Activated T-cell treated with anti-CD3 and anti-CD28 coated beads for 24 hours (primary cell): ENCODE results near the gene CLPTM1L.
"Not testable (repeated sequence)": the region's sequence is repeated elsewhere in the genome, so short reads cannot be mapped to it uniquely, and the experiment has no call there.

Source experiments
- DNase-seq: peaks from one replicate; pipeline ENCODE4 v3.0.0-alpha.2; 2020; ENCODE audit warnings: low read depth

CLPTM1L gene

GRCh38 chr5:1326901-1327756 is 17.8 kb downstream of the CLPTM1L start:
- DNase-seq = not testable (repeated sequence)

DNA sequence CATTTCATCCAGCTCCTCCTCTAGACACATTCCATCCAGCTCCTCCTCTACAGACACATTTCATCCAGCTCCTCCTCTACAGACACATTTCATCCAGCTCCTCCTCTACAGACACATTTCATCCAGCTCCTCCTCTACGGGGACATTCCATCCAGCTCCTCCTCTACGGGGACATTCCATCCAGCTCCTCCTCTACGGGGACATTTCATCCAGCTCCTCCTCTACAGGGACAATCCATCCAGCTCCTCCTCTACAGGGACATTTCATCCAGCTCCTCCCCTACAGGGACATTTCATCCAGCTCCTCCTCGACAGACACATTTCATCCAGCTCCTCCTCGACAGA is 18.4 kb downstream of the CLPTM1L start:
- DNase-seq = not testable (repeated sequence)

GRCh38 chr5:1325870-1326531 is 18.9 kb downstream of the CLPTM1L start:
- DNase-seq = no peak

DNA sequence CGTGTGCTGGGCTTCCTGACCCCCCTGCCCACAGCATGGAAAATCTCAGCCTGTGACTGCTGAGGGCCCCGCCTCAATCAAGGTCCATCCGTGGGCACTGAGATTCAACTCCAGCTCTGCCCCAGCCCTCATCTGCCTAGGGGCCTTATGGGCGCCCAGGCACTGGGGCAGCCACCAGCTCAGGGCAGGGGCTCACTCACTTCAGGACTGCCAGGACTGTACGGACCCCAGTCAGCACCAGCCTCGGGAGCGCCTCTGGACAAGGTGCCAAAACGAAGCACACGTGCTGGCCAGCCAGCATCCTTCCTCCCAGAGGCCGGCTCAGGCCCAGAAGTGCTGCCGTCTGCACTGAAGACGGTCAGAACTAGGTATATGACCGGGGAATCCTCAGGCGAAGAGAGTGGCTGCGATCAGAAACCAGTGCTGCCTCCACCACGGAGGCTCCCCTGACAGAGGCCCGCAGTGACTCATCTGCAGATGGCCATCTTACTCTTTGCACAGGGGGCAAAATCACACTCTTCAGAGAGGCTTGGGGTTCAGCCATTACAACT is 19.6 kb downstream of the CLPTM1L start:
- no peak for DNase-seq

- DNase-seq = no peak
Observed at GRCh38 chr5:1324719-1325190, 20.1 kb downstream of the CLPTM1L start.

GRCh38 chr5:1324301-1324700 is 20.6 kb downstream of the CLPTM1L start:
- DNase-seq = no peak

DNA sequence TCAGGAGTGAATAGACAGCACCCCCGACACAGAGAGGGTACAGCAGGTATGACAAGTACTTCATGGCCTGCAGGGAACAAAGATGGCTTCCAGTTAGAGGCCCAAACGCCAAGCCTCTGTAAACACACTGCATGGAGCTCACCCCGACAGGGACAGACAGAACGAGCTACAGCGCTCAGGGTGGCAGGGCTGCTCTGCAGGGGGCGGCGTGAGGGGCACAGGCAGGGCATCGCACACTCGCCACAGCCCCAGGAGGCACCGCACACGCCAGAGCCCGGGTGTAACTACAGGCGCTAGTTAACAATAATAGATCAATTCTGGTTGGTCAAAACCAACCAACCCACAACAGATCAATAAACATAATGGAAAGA is 21.1 kb downstream of the CLPTM1L start:
- DNase-seq = no peak

DNA sequence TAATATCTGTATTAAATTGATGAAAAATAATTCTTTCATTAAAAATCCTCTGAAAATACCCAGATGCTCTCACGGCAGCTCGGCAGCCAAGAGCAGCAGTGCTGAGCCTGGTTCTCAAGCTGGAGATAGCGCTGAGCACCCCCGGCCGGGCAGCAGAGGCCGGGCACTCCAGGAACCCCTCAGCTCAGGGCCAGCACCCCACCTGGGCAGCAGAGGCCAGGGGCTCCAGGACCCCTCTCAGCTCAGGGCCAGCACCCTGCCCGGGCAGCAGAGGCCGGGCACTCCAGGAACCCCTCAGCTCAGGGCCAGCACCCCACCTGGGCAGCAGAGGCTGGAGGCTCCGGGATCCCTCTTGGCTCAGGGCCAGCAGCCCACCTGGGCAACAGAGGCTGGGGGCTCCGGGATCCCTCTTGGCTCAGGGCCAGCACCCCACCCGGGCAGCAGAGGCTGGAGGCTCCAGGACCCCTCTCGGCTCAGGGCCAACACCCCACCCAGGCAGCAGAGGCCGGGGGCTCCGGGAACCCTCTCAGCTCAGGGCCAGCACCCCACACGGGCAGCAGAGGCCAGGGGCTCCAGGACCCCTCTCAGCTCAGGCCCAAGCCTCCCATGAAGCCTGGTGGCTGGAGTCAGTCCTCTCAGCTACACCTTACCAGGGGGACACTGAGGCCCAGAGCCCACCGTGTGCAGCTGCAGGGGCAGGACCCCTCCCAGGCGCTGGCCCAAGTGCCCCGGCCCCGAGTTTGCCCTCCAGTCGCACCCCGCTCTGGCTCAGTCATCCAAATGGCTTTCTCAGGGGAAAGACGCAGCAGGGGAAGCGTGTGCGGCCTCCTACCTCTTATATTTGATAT is 21.7 kb downstream of the CLPTM1L start:
- no peak for DNase-seq

- no peak for DNase-seq
Observed at GRCh38 chr5:1322036-1322900, 22.6 kb downstream of the CLPTM1L start.

DNA sequence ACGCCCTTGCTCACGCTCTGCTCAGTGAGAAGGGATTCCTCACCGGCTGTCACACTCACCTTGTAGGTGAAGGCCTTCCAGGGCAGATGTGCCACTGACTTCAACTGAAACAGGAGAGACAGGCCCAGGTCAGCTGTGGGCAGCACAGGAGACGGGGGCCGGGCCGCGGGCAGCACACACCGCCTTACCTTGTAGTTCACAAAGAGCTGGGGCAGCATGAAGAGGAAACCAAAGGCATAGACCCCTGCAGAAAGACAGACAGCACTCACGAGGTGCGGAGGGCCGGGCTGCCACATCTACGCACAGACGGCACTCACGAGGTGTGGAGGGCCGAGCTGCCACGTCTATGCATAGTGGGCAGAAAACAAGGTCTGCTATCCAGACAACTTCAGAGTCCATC is 23.3 kb downstream of the CLPTM1L start:
- no peak for DNase-seq

- no peak for DNase-seq
Observed at GRCh38 chr5:1320436-1321344, 24.2 kb downstream of the CLPTM1L start.

- DNase-seq = no peak
Observed at GRCh38 chr5:1319436-1320256, 25.3 kb downstream of the CLPTM1L start.

DNA sequence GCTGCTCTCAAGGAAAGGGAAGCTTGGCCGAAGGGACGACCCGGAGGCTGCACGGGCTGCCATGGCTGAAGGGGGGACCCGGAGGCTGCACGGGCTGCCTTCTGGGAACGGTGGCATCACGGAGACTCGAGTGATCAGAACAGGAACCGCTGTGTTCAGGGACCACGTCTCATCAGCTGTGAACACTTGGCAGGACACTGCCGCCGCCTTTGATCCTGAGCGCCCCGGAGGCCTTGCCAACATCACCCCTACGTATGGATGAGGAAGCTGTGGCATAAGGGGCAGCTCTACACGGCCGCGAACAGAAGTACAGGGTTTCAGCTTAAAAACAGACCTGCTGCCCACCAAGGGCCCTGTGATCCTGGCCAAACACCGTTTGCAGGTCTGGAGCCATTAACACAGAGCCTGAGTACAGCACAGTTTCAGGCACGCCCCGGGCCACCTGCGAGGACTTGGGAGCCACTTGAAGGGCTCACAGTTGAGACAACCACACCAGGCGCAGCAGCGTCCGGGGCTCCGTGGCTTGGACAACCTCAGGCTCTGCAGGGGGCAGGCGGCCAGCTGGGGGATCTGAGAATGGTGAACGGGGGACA is 26.1 kb downstream of the CLPTM1L start:
- DNase-seq = no peak

DNA sequence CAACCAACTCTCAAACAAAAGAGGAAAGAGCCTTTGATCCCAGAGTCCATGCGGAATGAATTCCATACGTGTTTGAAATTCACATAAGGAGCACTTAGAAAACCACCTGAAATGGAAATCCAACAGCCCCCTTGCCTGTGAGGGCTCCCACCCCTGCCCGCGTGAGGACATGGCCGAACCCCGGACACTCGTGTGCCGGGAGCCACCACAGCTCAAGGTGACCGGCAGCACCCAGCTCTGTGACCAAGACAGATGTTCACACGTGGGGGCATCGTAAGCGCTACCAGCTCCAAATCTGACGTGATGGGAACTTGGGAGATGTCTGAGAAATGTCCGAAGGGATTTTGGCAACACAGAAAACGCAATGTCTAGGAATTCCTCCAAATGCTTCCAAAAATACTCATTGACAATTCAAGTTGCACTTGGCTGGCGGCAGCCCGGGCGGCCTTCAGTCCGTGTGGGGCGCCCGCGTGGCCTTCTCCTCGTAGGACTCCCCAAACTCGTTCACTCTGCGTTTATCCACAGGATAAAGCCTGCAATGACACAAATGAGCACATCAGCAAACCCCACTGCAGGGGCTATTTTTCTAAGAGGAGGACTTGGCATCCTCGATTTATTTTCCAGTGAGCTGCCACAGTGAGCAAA is 26.9 kb downstream of the CLPTM1L start:
- DNase-seq = no peak

GRCh38 chr5:1316588-1317340 is 28.1 kb downstream of the CLPTM1L start:
- DNase-seq = no peak

GRCh38 chr5:1315709-1316587 is 29.0 kb downstream of the CLPTM1L start:
- DNase-seq = peak; percentile 38
